Adrenal gland (tissue), 12 donors: ENCODE measurements around the gene TAF3. TPM values are rescaled to one million over a fixed set of nuclear protein-coding genes. Genes with fewer than 3 reads are reported as not detected.

Source experiments
- DNase-seq, 7 donors: peaks; one replicate each; pipeline ENCODE4 v3.0.0-alpha.2; 2019 to 2020
- H3K27ac ChIP-seq, 5 donors: fragments of 200-600 bp; sonication (generic) in 4 of 5; 1 replicate in 3 of 5; 2 replicates in 2 of 5; pipeline versions ENCODE4 v1.5.1 to v1.8.0; 2016 to 2020; ENCODE audit warnings: mild to moderate bottlenecking in 1 of 5
- H3K27me3 ChIP-seq: fragments of 200-600 bp; 2 replicates; pipeline ENCODE4 v1.8.0; 2021
- H3K36me3 ChIP-seq, 2 donors: fragments of 200-600 bp; replicated peaks in 1 of 2; 1 replicate in 1 of 2; 2 replicates in 1 of 2; pipeline versions ENCODE4 v1.5.1 to v1.8.0; 2018 to 2022
- H3K4me1 ChIP-seq, 2 donors: fragments of 200-600 bp; replicated peaks in 1 of 2; 1 replicate in 1 of 2; 2 replicates in 1 of 2; pipeline versions ENCODE4 v1.5.1 to v1.8.0; 2018 to 2021
- H3K4me3 ChIP-seq, 4 donors: fragments of 200-600 bp; sonication (generic) in 3 of 4; one replicate each; pipeline ENCODE4 v1.5.1; 2016 to 2018
- H3K9me3 ChIP-seq, 3 donors: fragments of 200-600 bp; sonication (generic) in 1 of 3; replicated peaks in 1 of 3; 1 replicate in 2 of 3; 2 replicates in 1 of 3; pipeline versions ENCODE4 v1.5.1 to v1.8.0; 2016 to 2021
- CTCF ChIP-seq, 6 experiments: fragments of 450-650 bp in 4 of 6; fragments of 200-600 bp in 2 of 6; sonication (generic) in 1 of 6; IDR thresholded peaks; 1 replicate in 5 of 6; 2 replicates in 1 of 6; pipeline versions ENCODE4 v1.5.1 to v1.8.0; 2016 to 2021; ENCODE audit warnings: antibody characterized with exemption in 6 of 6, mild to moderate bottlenecking in 2 of 6, moderate library complexity in 1 of 6
- POLR2A ChIP-seq, 2 donors: fragments of 450-650 bp; IDR thresholded peaks; one replicate each; pipeline ENCODE4 v1.6.1; 2017; ENCODE audit warnings: antibody characterized with exemption in 2 of 2, mild to moderate bottlenecking in 2 of 2, moderate library complexity in 1 of 2
- WGBS, 4 donors: extraction: QIAGEN DNeasy Blood & Tissue Kit in 2 of 4; methylation state at CpG; one replicate each; pipeline versions ENCODE4 v1.1.5 to v1.1.7; 2013 to 2017; 5-methylcytosine and 5-hydroxymethylcytosine counted together
- intact Hi-C, 2 donors: fragments of 100-400 bp; cut with DNase I; formaldehyde crosslinking; loops; one replicate each; pipeline versions ENCODE4 v1.14.1 to v1.15.0; 2022 to 2023
- polyA plus RNA-seq, 3 donors: library from polyadenylated mRNA; stranded (reverse); fragments of 200-250 nt in 2 of 3; fragments of 350-450 nt in 1 of 3; fragmentation: Illumina TruSeq in 1 of 3; extraction: RNeasy Lipid Tissue Mini Kit (QIAGEN cat#74804) in 1 of 3; gene quantifications; one replicate each; pipeline ENCODE4 v1.2.3, GENCODE V29; 2013 to 2014
- total RNA-seq, 9 donors: library from RNA; depleted of rRNA in 4 of 9; stranded (reverse); fragments of >200 nt in 4 of 9; fragments of 120-200 nt in 1 of 9; fragmentation: NEBNext Ultra II Directional in 1 of 9; extraction: Animal tissue kit (Norgen Biotek cat#: 25700) in 1 of 9; gene quantifications; one replicate each; pipeline versions ENCODE4 v1.1.0 to v1.2.4, GENCODE V29; 2013 to 2023
- donor health status: healthy with polysubstance abuse.
- donor health status: Bipolar disorder and iron deficiency.
- donor health status: DM: yes; HTN: yes; CAD: no.
- donor health status: DM: no; HTN: no; CAD: no.
- donor health status: DM: no; HTN: no; CAD: no.
- donor health status: DM: yes; HTN: yes; CAD: no.

The TAF3 gene
- total and polyA plus RNA-seq, 12 donors: 3.5 to 16.6 (median 7.6) TPM

DNA sequence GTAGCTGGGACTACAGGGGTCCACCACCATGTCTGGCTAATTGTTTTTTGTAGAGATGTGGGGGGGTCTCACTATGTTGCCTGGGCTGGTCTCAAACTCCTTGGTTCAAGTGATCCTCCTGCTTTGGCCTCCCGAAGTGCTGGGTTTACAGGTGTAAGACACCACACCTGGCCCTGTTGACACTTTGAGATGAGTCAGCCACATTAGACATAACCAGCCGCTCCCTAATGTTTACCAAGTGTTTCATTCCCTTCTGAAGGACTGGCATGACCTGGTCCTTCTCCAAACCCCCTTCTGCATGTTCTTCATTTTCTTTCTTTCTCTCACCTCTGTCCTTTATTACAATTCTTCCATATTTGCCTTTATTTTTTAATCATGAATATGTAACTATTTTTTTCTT lies 67.8 kb downstream of the TAF3 start:
- no peak overlapping the region for H3K4me3 ChIP-seq
- H3K27me3 ChIP-seq: no peaks in the 10 kb centered on the region
- H3K27ac ChIP-seq: no peak overlapping the region
- H3K36me3 ChIP-seq: no peaks in the 10 kb centered on the region
- intact Hi-C loops: loop anchor here in 1 of 2 donors (10.0 kb wide), 1 partner anchor 169 kb away; the partner anchor contains the start of gene GATA3
- 93 to 100% (median 99%) methylated on average over 2 of the region's 2 CpGs for WGBS, 4 donors
- TF ChIP-seq CTCF (IDR thresholded peaks at IDR 0.05) (no peak), POLR2A (IDR thresholded peaks at IDR 0.05) (no peak)
- no peaks in the 10 kb centered on the region for H3K9me3 ChIP-seq
- peaks cover 3 to 12% of the 10 kb centered on the region in 2 donors for H3K4me1 ChIP-seq
- no peak for DNase-seq

GRCh38 chr10:7887174-7887816 lies 69.0 kb downstream of the TAF3 start:
- Histone ChIP-seq H3K4me3 (no peak overlapping the region), H3K27me3 (no peaks in the 10 kb centered on the region), H3K27ac (no peak overlapping the region), H3K36me3 (no peaks in the 10 kb centered on the region), H3K4me1 (peaks cover 3 to 12% of the 10 kb centered on the region in 2 donors), H3K9me3 (no peaks in the 10 kb centered on the region)
- 40 to 56% (median 52%) methylated on average over 8 of the region's 8 CpGs for WGBS, 4 donors
- intact Hi-C loops: loop anchor here in 1 of 2 donors (10.0 kb wide), 1 partner anchor 168 kb away; the partner anchor contains the start of gene GATA3
- DNase-seq: peak in 1 of 7 donors; percentile 39
- TF ChIP-seq POLR2A (IDR thresholded peaks at IDR 0.05) (no peak), CTCF (IDR thresholded peaks at IDR 0.05) (no peak)

GRCh38 chr10:7889947-7890542 lies 71.7 kb downstream of the TAF3 start:
- no peaks in the 10 kb centered on the region for H3K9me3 ChIP-seq
- no peaks in the 10 kb centered on the region for H3K36me3 ChIP-seq
- no peak overlapping the region for H3K4me3 ChIP-seq
- no peak for TF ChIP-seq POLR2A (IDR thresholded peaks at IDR 0.05)
- no peak for TF ChIP-seq CTCF (IDR thresholded peaks at IDR 0.05)
- WGBS, 4 donors: 86 to 98% (median 94%) methylated on average over 5 of the region's 5 CpGs
- no peak for DNase-seq
- H3K27me3 ChIP-seq: no peaks in the 10 kb centered on the region
- no peak overlapping the region for H3K27ac ChIP-seq
- H3K4me1 ChIP-seq: peaks cover 3 to 12% of the 10 kb centered on the region in 2 donors
- intact Hi-C loops: loop anchor here in 1 of 2 donors (10.0 kb wide), 1 partner anchor 165 kb away; the partner anchor contains the start of gene GATA3

GRCh38 chr10:7890781-7891180 lies 72.5 kb downstream of the TAF3 start:
- H3K36me3 ChIP-seq: no peaks in the 10 kb centered on the region
- H3K9me3 ChIP-seq: no peaks in the 10 kb centered on the region
- TF ChIP-seq CTCF (IDR thresholded peaks at IDR 0.05) (no peak), POLR2A (IDR thresholded peaks at IDR 0.05) (no peak)
- H3K4me3 ChIP-seq: no peak overlapping the region
- peaks cover 3 to 12% of the 10 kb centered on the region in 2 donors for H3K4me1 ChIP-seq
- no peak overlapping the region for H3K27ac ChIP-seq
- no peaks in the 10 kb centered on the region for H3K27me3 ChIP-seq
- no peak for DNase-seq
- WGBS, 4 donors: 96 to 98% (median 97%) methylated on average over 6 of the region's 6 CpGs
- intact Hi-C loops: no loop called here
